MM.1S (cell line): ENCODE measurements around the gene PLCB2.

Source experiments
- DNase-seq: peaks from one replicate; pipeline ENCODE4 v3.0.0-alpha.2; 2015
- H2AFZ ChIP-seq: fragments of 300-600 bp; sonication (generic); 2 replicates; pipeline ENCODE4 v1.6.0; 2016; ENCODE audit warnings: antibody characterized with exemption, low read length
- H3F3A ChIP-seq: fragments of 300-600 bp; sonication (generic); 2 replicates; pipeline ENCODE4 v1.6.1; 2016; ENCODE audit warnings: mild to moderate bottlenecking, antibody characterized with exemption, low read length, moderate library complexity, mixed read lengths; ENCODE audit not compliant: insufficient read depth
- H3K27ac ChIP-seq: fragments of 300-600 bp; sonication (generic); 2 replicates; pipeline ENCODE4 v1.5.1; 2016; ENCODE audit warnings: mild to moderate bottlenecking, low read length
- H3K27me3 ChIP-seq: fragments of 300-600 bp; sonication (generic); replicated peaks from 2 replicates; pipeline ENCODE4 v1.6.0; 2016; ENCODE audit warnings: low read length; ENCODE audit not compliant: insufficient read depth
- H3K36me3 ChIP-seq: fragments of 300-600 bp; sonication (generic); replicated peaks from 2 replicates; pipeline ENCODE4 v1.6.1; 2016; ENCODE audit warnings: mild to moderate bottlenecking, low read length, mixed read lengths; ENCODE audit not compliant: insufficient read depth
- H3K4me1 ChIP-seq: fragments of 300-600 bp; sonication (generic); 2 replicates; pipeline ENCODE4 v1.6.1; 2016; ENCODE audit warnings: low read length, mixed read lengths
- H3K4me2 ChIP-seq: fragments of 300-600 bp; sonication (generic); 2 replicates; pipeline ENCODE4 v1.6.0; 2016; ENCODE audit warnings: low read depth, low read length
- H3K4me3 ChIP-seq: fragments of 300-600 bp; sonication (generic); 2 replicates; pipeline ENCODE4 v1.5.1; 2016; ENCODE audit warnings: low read length, mixed read lengths
- H3K79me2 ChIP-seq: fragments of 300-600 bp; sonication (generic); 2 replicates; pipeline ENCODE4 v1.6.1; 2016; ENCODE audit warnings: mixed run types, low read length, mixed read lengths
- H3K9ac ChIP-seq: fragments of 300-600 bp; sonication (generic); 2 replicates; pipeline ENCODE4 v1.6.1; 2016; ENCODE audit warnings: low read length, mixed read lengths
- H3K9me2 ChIP-seq: fragments of 300-600 bp; sonication (generic); replicated peaks from 2 replicates; pipeline ENCODE4 v1.6.1; 2016; ENCODE audit warnings: mild to moderate bottlenecking, low read length, mixed read lengths; ENCODE audit not compliant: insufficient read depth
- H3K9me3 ChIP-seq: fragments of 300-600 bp; sonication (generic); replicated peaks from 2 replicates; pipeline ENCODE4 v1.6.1; 2016; ENCODE audit warnings: mild to moderate bottlenecking, low read length, mixed read lengths; ENCODE audit not compliant: insufficient read depth
- H4K20me1 ChIP-seq: fragments of 300-600 bp; sonication (generic); 2 replicates; pipeline ENCODE4 v1.6.1; 2016; ENCODE audit warnings: mild to moderate bottlenecking, low read length, moderate library complexity, mixed read lengths; ENCODE audit not compliant: insufficient read depth
- CTCF ChIP-seq: fragments of 300-600 bp; sonication (generic); IDR thresholded peaks from 2 replicates; pipeline ENCODE4 v1.5.1; 2016; ENCODE audit warnings: antibody characterized with exemption, low read length, mixed read lengths
- EZH2 ChIP-seq: fragments of 300-600 bp; sonication (generic); optimal IDR thresholded peaks from 2 replicates; pipeline ENCODE3; 2017; ENCODE audit warnings: low read depth, mild to moderate bottlenecking, antibody characterized with exemption, low read length, mixed read lengths
- EZH2phosphoT487 ChIP-seq: fragments of 300-600 bp; sonication (generic); IDR thresholded peaks from 2 replicates; pipeline ENCODE4 v1.6.1; 2018; ENCODE audit warnings: antibody characterized with exemption, low read length

PLCB2 gene

GRCh38 chr15:40283615-40284300 lies 24.0 kb downstream of the PLCB2 start:
- no peaks in the 10 kb centered on the region for H3K4me1 ChIP-seq
- no peaks in the 10 kb centered on the region for H3F3A ChIP-seq
- no peak overlapping the region for H2AFZ ChIP-seq
- no peak for TF ChIP-seq EZH2phosphoT487
- TF ChIP-seq CTCF, result no peak
- no peak for TF ChIP-seq EZH2
- no peak overlapping the region for H3K4me2 ChIP-seq
- H3K4me3 ChIP-seq, result no peak overlapping the region
- peaks cover 40% of the 10 kb centered on the region for H3K27me3 ChIP-seq
- H3K36me3 ChIP-seq, result no peaks in the 10 kb centered on the region
- H3K79me2 ChIP-seq, result no peaks in the 10 kb centered on the region
- H3K9me3 ChIP-seq, result no peaks in the 10 kb centered on the region
- H4K20me1 ChIP-seq, result no peaks in the 10 kb centered on the region
- no peak for DNase-seq
- H3K27ac ChIP-seq, result no peak overlapping the region
- H3K9ac ChIP-seq, result no peak overlapping the region
- no peaks in the 10 kb centered on the region for H3K9me2 ChIP-seq

- no peaks in the 10 kb centered on the region for H4K20me1 ChIP-seq
- H2AFZ ChIP-seq, result peak within 1 kb of the TSS; percentile 81
- H3K4me2 ChIP-seq, result peak within 1 kb of the TSS; percentile 96
- no peaks in the 10 kb centered on the region for H3K9me3 ChIP-seq
- H3K9me2 ChIP-seq, result no peaks in the 10 kb centered on the region
- TF ChIP-seq CTCF, result no peak
- TF ChIP-seq EZH2phosphoT487, result no peak
- no peak for TF ChIP-seq EZH2
- no peak within 1 kb of the TSS for H3K27ac ChIP-seq
- H3K79me2 ChIP-seq, result no peaks in the 10 kb centered on the region
- H3K4me3 ChIP-seq, result peak within 1 kb of the TSS; percentile 64
- no peak for DNase-seq
- H3K27me3 ChIP-seq, result peaks cover 45% of the 10 kb centered on the region
- H3K9ac ChIP-seq, result peak within 1 kb of the TSS; percentile 10; the same call in 1 of the 2 replicates
- no peaks in the 10 kb centered on the region for H3F3A ChIP-seq
- H3K36me3 ChIP-seq, result no peaks in the 10 kb centered on the region
- H3K4me1 ChIP-seq, result no peaks in the 10 kb centered on the region
Measured at GRCh38 chr15:40282869-40283614, 24.7 kb downstream of the PLCB2 start, which contains the start of gene ANKRD63. Gene ANKRD63, minus strand, starts transcription at chr15:40283064. Its CDS starts 478 bp downstream, at chr15:40282586.

- Histone ChIP-seq H3K9me2 (no peaks in the 10 kb centered on the region), H3F3A (no peaks in the 10 kb centered on the region), H3K27ac (no peak overlapping the region), H3K4me1 (no peaks in the 10 kb centered on the region), H3K4me2 (peak overlapping the region; percentile 96), H3K79me2 (no peaks in the 10 kb centered on the region), H4K20me1 (no peaks in the 10 kb centered on the region), H3K27me3 (peaks cover 49% of the 10 kb centered on the region), H3K4me3 (peak overlapping the region; percentile 64), H3K9me3 (no peaks in the 10 kb centered on the region), H2AFZ (peak overlapping the region; percentile 81), H3K36me3 (no peaks in the 10 kb centered on the region), H3K9ac (peak overlapping the region; percentile 10; the same call in 1 of the 2 replicates)
- no peak for TF ChIP-seq EZH2phosphoT487
- peak; percentile 51 for TF ChIP-seq CTCF
- TF ChIP-seq EZH2, result no peak
- no peak for DNase-seq
Measured at GRCh38 chr15:40282147-40282868, 25.4 kb downstream of the PLCB2 start.
